ENCODE results near the gene AGXT.

Gene AGXT

DNA sequence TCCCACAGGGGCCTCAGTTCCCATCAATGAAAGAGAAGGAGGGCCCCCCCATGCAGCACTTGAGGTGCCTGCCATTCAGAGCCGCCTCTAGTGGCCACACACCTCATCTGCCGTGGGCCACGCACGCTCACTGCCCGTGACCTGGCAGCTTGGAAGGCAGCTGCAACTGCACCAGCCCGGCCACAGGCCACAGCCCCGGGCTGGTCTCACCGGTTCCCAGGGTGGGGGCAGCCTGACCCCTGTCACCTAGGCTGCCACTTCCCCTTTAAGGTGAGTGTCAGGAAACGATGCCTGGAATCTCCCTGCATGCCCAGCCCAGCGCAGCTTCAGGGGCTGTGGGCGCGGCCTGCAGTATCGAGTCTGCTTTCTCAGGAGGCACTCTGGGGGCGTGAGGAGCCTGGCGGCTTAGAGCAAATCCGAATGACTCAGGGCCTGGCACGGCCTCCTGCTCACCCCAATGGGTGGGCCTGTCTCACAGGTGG, 24.8 kb downstream of the AGXT start:
- ATAC-seq = peak; percentile 55
- no peak for TF ChIP-seq ZNF70 (CRISPR knock-in tag; IDR thresholded peaks at IDR 0.05)
- no peak for TF ChIP-seq OSR1 (CRISPR knock-in tag; IDR thresholded peaks at IDR 0.05)
- no peak for TF ChIP-seq TOX (CRISPR knock-in tag; IDR thresholded peaks at IDR 0.05; ENCODE audit: borderline replicate concordance)
- no peak for TF ChIP-seq ZNF565 (CRISPR knock-in tag; conservative IDR thresholded peaks at IDR 0.05; ENCODE audit: low read depth)
- no peak for TF ChIP-seq ZC3H10 (CRISPR knock-in tag; IDR thresholded peaks at IDR 0.05)
- TF ChIP-seq PPARA (CRISPR knock-in tag; IDR thresholded peaks at IDR 0.05; ENCODE audit: borderline replicate concordance) = no peak
- TF ChIP-seq, protein P1, sequence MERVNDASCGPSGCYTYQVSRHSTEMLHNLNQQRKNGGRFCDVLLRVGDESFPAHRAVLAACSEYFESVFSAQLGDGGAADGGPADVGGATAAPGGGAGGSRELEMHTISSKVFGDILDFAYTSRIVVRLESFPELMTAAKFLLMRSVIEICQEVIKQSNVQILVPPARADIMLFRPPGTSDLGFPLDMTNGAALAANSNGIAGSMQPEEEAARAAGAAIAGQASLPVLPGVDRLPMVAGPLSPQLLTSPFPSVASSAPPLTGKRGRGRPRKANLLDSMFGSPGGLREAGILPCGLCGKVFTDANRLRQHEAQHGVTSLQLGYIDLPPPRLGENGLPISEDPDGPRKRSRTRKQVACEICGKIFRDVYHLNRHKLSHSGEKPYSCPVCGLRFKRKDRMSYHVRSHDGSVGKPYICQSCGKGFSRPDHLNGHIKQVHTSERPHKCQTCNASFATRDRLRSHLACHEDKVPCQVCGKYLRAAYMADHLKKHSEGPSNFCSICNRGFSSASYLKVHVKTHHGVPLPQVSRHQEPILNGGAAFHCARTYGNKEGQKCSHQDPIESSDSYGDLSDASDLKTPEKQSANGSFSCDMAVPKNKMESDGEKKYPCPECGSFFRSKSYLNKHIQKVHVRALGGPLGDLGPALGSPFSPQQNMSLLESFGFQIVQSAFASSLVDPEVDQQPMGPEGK (CRISPR knock-in tag; IDR thresholded peaks at IDR 0.05; ENCODE audit: borderline replicate concordance) = no peak
- no peak for TF ChIP-seq ARNTL (CRISPR knock-in tag; IDR thresholded peaks at IDR 0.05; ENCODE audit: borderline replicate concordance, low read depth)
- no peak for TF ChIP-seq ZFP30 (CRISPR knock-in tag; IDR thresholded peaks at IDR 0.05)

GRCh38 chr2:240894006-240894405, 25.4 kb downstream of the AGXT start:
- no peak for ATAC-seq
- TF ChIP-seq RARB (CRISPR knock-in tag; IDR thresholded peaks at IDR 0.05) (no peak), ZNF8 (CRISPR knock-in tag; IDR thresholded peaks at IDR 0.05) (no peak), ZNF565 (CRISPR knock-in tag; conservative IDR thresholded peaks at IDR 0.05; ENCODE audit: low read depth) (no peak), ISL1 (CRISPR knock-in tag; IDR thresholded peaks at IDR 0.05) (no peak), ESRRG (CRISPR knock-in tag; IDR thresholded peaks at IDR 0.05) (no peak), ZFP30 (CRISPR knock-in tag; IDR thresholded peaks at IDR 0.05) (no peak), TSHZ2 (CRISPR knock-in tag; IDR thresholded peaks at IDR 0.05) (no peak)
- TF ChIP-seq, protein P2, sequence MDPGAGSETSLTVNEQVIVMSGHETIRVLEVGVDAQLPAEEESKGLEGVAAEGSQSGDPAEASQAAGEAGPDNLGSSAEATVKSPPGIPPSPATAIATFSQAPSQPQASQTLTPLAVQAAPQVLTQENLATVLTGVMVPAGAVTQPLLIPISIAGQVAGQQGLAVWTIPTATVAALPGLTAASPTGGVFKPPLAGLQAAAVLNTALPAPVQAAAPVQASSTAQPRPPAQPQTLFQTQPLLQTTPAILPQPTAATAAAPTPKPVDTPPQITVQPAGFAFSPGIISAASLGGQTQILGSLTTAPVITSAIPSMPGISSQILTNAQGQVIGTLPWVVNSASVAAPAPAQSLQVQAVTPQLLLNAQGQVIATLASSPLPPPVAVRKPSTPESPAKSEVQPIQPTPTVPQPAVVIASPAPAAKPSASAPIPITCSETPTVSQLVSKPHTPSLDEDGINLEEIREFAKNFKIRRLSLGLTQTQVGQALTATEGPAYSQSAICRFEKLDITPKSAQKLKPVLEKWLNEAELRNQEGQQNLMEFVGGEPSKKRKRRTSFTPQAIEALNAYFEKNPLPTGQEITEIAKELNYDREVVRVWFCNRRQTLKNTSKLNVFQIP (CRISPR knock-in tag; IDR thresholded peaks at IDR 0.05; ENCODE audit: borderline replicate concordance, low read depth) = no peak

GRCh38 chr2:240894836-240895558, 26.4 kb downstream of the AGXT start:
- TF ChIP-seq, protein P2 (CRISPR knock-in tag; IDR thresholded peaks at IDR 0.05; ENCODE audit: borderline replicate concordance, low read depth) = no peak
- TF ChIP-seq ZFP3 (CRISPR knock-in tag; IDR thresholded peaks at IDR 0.05) = no peak
- no peak for TF ChIP-seq ISL1 (CRISPR knock-in tag; IDR thresholded peaks at IDR 0.05)
- no peak for TF ChIP-seq TCF4 (CRISPR knock-in tag; IDR thresholded peaks at IDR 0.05; ENCODE audit: borderline replicate concordance)
- TF ChIP-seq, protein P3, sequence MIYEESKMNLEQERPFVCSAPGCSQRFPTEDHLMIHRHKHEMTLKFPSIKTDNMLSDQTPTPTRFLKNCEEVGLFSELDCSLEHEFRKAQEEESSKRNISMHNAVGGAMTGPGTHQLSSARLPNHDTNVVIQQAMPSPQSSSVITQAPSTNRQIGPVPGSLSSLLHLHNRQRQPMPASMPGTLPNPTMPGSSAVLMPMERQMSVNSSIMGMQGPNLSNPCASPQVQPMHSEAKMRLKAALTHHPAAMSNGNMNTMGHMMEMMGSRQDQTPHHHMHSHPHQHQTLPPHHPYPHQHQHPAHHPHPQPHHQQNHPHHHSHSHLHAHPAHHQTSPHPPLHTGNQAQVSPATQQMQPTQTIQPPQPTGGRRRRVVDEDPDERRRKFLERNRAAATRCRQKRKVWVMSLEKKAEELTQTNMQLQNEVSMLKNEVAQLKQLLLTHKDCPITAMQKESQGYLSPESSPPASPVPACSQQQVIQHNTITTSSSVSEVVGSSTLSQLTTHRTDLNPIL (CRISPR knock-in tag; IDR thresholded peaks at IDR 0.05; ENCODE audit: low read depth) = no peak
- no peak for TF ChIP-seq ZFP30 (CRISPR knock-in tag; IDR thresholded peaks at IDR 0.05)
- TF ChIP-seq ZNF565 (CRISPR knock-in tag; conservative IDR thresholded peaks at IDR 0.05; ENCODE audit: low read depth) = no peak
- TF ChIP-seq SNAI2 (CRISPR knock-in tag; IDR thresholded peaks at IDR 0.05) = no peak
- no peak for TF ChIP-seq ESRRG (CRISPR knock-in tag; IDR thresholded peaks at IDR 0.05)
- no peak for TF ChIP-seq ARNTL (CRISPR knock-in tag; IDR thresholded peaks at IDR 0.05; ENCODE audit: borderline replicate concordance, low read depth)
- TF ChIP-seq RARB (CRISPR knock-in tag; IDR thresholded peaks at IDR 0.05) = no peak
- TF ChIP-seq, protein P1 (CRISPR knock-in tag; IDR thresholded peaks at IDR 0.05; ENCODE audit: borderline replicate concordance) = no peak
- TF ChIP-seq, protein P4, sequence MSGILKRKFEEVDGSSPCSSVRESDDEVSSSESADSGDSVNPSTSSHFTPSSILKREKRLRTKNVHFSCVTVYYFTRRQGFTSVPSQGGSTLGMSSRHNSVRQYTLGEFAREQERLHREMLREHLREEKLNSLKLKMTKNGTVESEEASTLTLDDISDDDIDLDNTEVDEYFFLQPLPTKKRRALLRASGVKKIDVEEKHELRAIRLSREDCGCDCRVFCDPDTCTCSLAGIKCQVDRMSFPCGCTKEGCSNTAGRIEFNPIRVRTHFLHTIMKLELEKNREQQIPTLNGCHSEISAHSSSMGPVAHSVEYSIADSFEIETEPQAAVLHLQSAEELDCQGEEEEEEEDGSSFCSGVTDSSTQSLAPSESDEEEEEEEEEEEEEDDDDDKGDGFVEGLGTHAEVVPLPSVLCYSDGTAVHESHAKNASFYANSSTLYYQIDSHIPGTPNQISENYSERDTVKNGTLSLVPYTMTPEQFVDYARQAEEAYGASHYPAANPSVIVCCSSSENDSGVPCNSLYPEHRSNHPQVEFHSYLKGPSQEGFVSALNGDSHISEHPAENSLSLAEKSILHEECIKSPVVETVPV (CRISPR knock-in tag; IDR thresholded peaks at IDR 0.05) = no peak
- TF ChIP-seq GLIS3 (CRISPR knock-in tag; IDR thresholded peaks at IDR 0.05) = no peak
- no peak for TF ChIP-seq ZC3H10 (CRISPR knock-in tag; IDR thresholded peaks at IDR 0.05)
- TF ChIP-seq PPARA (CRISPR knock-in tag; IDR thresholded peaks at IDR 0.05; ENCODE audit: borderline replicate concordance) = no peak
- no peak for ATAC-seq
